GM21526 (cell line): ENCODE results near the gene YOD1.

ENCODE experiments used
- ATAC-seq: cut with Tn5 transposase; IDR thresholded peaks from one replicate; pipeline ENCODE4 v1.9.1; 2021; ENCODE audit warnings: moderate library complexity; ENCODE audit not compliant: unreplicated experiment, low FRiP score

The YOD1 gene

GRCh38 chr1:207013321-207014085 is 37.5 kb downstream of the YOD1 start:
- no peak for ATAC-seq

- no peak for ATAC-seq
These were observed 40.3 kb downstream of the YOD1 start for GRCh38 chr1:207010726-207011125.

GRCh38 chr1:207009945-207010344 is 41.1 kb downstream of the YOD1 start:
- ATAC-seq, result no peak

- ATAC-seq, result no peak
These were observed 41.7 kb downstream of the YOD1 start for GRCh38 chr1:207009182-207009850.

DNA sequence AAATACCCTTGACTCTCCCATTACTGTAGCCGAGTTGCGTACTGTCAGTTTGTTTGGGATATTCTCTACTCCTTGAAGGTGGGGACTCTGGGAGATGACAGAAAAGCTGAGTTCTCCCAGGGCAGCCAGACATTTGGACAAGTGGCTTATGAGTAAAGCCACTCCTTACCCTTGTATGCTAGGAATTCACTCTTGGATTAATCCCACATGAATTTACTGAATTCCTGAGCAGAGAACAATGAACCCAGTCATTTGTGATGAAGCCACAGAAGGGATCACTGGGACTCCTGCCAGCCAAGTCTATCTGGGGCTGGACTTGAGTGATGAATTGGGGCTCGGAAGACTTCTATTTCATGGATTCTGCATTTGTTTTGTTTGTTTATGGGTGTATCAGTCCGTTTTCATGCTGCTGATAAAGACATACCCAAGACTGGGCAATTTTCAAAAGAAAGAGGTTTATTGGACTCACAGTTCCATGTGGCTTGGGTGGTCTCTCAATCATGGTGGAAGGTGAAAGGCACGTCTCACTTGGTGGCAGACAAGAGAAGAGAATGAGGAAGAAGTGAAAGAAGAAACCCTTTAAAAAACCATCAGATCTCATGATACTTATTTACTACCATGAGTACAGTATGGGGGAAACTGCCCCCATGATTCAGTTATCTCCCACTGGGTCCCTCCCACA is 43.5 kb downstream of the YOD1 start:
- ATAC-seq, result no peak

GRCh38 chr1:207006914-207007313 is 44.1 kb downstream of the YOD1 start:
- no peak for ATAC-seq

DNA sequence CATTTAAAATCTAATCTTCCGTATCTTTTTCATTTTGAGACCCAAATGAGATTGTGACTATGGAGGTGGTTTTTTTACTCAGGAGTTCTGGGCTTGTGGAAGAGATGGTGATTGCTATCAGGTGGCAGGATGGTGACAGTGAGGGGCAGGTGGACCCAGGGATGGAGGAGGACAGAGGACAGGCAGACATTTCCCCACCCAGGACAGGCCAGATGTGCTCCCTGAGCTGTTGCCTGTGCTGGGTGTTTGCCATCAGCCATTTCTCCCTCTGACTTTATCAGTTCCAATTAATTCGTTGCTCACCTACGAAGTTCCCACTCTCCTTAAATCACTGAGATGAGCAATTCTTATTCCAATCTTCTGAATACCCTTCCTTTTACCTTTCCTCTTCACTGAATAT is 44.9 kb downstream of the YOD1 start:
- no peak for ATAC-seq

DNA sequence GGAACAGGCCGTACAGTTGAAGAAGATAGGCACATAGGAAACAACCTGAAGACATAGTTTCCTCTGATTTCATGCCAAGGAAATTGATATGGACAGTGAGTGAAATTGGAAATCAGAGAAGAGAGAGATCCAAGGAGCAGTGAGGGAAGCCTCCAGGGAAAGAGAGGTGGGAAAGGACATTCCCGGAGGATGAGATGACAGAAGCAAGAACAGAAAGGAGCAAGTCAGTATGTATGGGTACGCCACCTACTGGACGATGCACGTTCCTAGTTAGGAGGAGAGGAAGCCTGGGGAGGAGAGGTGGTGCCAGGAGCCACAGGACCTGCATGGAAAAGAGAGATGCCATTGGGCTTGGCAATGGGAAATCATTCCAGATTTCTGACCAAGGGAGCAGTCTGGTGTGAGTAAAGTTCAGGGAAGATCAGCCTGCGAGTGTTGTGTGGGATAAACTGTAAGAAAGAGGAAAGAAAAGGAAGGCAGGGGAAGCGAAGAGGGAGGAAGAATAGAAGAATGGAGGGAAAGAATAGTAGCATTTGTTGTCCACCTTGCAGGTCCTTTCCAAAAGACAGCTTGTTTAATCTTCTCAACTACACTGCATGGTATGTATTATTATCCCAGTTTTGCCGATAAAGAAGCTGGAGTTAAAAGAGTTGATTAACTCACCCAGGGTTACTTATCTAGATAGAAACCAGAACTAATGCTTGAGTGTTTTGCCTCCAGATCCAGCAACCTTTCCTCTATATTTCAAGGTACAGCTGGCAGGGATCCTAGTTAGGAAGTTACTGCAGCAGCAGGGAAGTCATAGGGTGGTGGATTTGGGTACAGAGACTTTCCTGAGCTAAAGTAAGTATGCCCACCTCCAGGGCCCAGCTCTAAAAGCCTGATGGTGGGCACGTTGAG is 45.8 kb downstream of the YOD1 start:
- peak; percentile 62 for ATAC-seq

DNA sequence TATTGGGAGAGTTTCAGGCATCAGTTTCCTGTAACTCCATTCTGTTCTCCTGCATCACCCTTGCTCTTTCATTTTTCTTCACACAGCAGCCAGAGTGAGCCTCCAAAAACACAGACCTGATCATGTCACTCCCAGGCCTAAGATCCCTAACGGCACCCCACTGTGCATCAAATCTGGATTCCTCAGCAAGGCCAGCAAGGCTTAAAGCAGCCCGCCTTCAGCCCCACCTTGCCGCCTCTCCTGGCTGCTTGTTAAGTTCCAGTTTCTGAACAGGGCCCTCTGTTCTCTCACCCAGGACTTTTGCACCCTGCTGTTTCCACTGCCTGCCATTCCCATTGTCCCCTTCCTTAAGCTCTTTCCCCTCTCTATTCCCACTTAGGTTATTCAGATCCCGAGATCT is 47.8 kb downstream of the YOD1 start:
- ATAC-seq, result no peak

- no peak for ATAC-seq
These were observed 48.3 kb downstream of the YOD1 start for GRCh38 chr1:207002724-207003146.

GRCh38 chr1:207001492-207002245 is 49.3 kb downstream of the YOD1 start:
- no peak for ATAC-seq

DNA sequence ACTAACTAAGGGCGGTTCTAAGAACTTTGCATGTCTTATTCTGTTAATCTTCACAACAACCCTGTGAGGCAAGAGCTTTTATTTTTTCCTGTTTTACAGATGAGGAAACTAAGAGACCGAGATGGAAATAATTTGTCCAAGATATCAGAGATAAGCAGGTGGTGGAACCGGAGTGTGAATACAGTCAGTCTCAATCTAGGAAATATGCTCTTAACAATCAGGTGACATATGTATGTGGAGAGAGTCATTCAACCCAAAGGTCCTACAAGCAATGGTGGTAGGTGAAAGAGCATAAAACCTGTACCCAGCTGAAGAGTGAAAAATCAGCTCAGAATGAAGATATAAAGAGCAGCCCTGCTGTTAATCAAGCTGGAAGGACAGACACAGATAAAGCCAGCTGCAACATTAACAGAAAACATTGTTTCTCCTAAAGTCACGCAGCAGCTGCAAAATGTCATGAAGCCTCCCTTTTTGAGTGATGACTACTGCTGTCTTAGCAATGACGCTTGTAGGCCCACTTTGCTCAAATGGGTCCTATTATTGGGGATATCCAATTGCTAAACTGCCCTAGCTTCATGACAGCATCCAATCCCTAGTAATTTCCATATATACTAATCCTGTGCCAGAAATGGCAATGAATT is 50.2 kb downstream of the YOD1 start:
- no peak for ATAC-seq

GRCh38 chr1:206998816-206999215 is 52.2 kb downstream of the YOD1 start:
- ATAC-seq, result no peak
